GM18858 (cell line): ENCODE measurements around the gene PSD2.

Experiments used
- ATAC-seq: cut with Tn5 transposase; IDR thresholded peaks from one replicate; pipeline ENCODE4 v1.9.1; 2021; ENCODE audit not compliant: unreplicated experiment

Gene PSD2

GRCh38 chr5:139810341-139811273 lies 15.0 kb downstream of the PSD2 start:
- no peak for ATAC-seq

GRCh38 chr5:139811274-139811607 lies 15.6 kb downstream of the PSD2 start:
- no peak for ATAC-seq

GRCh38 chr5:139812323-139812722 lies 16.7 kb downstream of the PSD2 start:
- ATAC-seq, result no peak

GRCh38 chr5:139812836-139813805 lies 17.5 kb downstream of the PSD2 start:
- ATAC-seq, result no peak

- no peak for ATAC-seq
Measured at GRCh38 chr5:139814191-139814601, 18.6 kb downstream of the PSD2 start.

- ATAC-seq, result no peak
Measured at GRCh38 chr5:139814704-139815280, 19.2 kb downstream of the PSD2 start.

- no peak for ATAC-seq
Measured at GRCh38 chr5:139816566-139816965, 21.0 kb downstream of the PSD2 start.

GRCh38 chr5:139817362-139817761 lies 21.8 kb downstream of the PSD2 start:
- ATAC-seq, result no peak

GRCh38 chr5:139817970-139818369 lies 22.4 kb downstream of the PSD2 start:
- no peak for ATAC-seq

- no peak for ATAC-seq
Measured at GRCh38 chr5:139820130-139820529, 24.5 kb downstream of the PSD2 start.

GRCh38 chr5:139820606-139821005 lies 25.0 kb downstream of the PSD2 start:
- no peak for ATAC-seq

- no peak for ATAC-seq
Measured at GRCh38 chr5:139821806-139822552, 26.4 kb downstream of the PSD2 start.

- no peak for ATAC-seq
Measured at GRCh38 chr5:139822553-139823425, 27.2 kb downstream of the PSD2 start.

- ATAC-seq, result no peak
Measured at GRCh38 chr5:139823757-139824355, 28.2 kb downstream of the PSD2 start.

- ATAC-seq, result no peak
Measured at GRCh38 chr5:139825690-139826089, 30.1 kb downstream of the PSD2 start.

GRCh38 chr5:139828207-139828895 lies 32.7 kb downstream of the PSD2 start:
- no peak for ATAC-seq

GRCh38 chr5:139829471-139829870 lies 33.9 kb downstream of the PSD2 start:
- no peak for ATAC-seq

- no peak for ATAC-seq
Measured at GRCh38 chr5:139831624-139832023, 36.0 kb downstream of the PSD2 start.

- no peak for ATAC-seq
Measured at GRCh38 chr5:139833525-139833924, 37.9 kb downstream of the PSD2 start.
